ENCODE results near the gene HTRA3.
"Not testable (repeated sequence)": the region's sequence is repeated elsewhere in the genome, so short reads cannot be mapped to it uniquely, and the experiment has no call there.

The HTRA3 gene

DNA sequence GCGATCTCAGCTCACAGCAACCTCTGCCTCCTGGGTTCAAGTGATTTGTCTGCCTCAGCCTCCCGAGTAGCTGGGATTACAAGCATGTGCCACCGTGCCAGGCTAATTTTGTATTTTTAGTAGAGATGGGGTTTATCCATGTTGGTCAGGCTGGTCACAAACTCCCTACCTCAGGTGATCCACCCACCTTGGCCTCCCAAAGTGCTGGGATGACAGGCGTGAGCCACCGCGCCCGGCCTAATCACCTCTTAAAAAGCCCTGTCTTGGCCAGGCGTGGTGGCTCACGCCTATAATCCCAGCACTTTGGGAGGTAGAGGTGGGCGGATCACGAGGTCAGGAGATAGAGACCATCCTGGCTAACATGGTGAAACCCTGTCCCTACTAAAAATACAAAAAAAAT is 79.7 kb downstream of the HTRA3 start:
- not testable (repeated sequence) for DNase-seq

DNA sequence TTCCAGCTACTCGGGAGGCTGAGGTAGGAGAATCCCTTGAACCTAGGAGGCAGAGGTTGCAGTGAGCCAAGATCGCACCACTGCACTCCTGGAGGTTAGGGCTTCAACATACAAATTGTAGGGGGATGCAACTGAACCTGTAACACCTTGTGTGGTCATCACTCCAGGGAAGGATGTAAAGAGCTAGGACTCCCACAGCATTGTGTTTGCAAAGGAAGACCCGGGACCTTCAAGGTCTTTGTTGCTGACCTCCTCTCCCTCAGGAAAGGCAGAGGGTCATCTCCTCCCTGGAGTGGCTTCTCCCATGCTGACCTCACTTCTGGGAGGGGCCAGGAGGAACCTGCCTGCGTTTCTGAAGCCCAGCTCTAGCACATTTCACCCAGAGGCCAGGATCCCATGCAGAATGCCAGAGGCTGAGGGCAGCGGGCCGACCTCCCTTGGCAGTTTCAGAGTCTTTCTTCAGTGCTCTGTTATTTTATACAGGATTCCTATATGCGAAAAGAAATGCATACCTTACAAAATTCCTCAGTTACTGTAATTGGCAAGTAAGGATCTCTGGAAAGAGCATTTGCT is 80.2 kb downstream of the HTRA3 start:
- no peak for DNase-seq

DNA sequence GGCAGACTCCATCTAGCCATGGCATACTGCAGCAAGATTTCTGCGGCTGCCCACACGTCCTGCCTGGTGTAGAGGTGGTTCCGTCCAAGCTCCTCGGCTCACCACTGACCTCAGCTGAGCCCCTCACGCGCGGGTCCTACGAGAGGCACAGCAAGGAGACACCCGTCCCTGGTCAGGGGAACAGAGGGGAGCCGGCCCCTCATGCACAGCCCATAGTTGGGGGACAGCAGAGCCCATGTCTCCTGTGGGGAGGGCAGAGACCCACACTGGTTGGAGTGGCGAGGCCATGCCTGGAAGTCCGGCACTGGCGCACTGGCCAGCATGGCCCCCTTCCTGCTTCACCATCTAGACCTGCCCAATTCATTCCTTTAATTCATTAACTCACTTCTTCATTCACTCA is 80.8 kb downstream of the HTRA3 start:
- no peak for DNase-seq

DNA sequence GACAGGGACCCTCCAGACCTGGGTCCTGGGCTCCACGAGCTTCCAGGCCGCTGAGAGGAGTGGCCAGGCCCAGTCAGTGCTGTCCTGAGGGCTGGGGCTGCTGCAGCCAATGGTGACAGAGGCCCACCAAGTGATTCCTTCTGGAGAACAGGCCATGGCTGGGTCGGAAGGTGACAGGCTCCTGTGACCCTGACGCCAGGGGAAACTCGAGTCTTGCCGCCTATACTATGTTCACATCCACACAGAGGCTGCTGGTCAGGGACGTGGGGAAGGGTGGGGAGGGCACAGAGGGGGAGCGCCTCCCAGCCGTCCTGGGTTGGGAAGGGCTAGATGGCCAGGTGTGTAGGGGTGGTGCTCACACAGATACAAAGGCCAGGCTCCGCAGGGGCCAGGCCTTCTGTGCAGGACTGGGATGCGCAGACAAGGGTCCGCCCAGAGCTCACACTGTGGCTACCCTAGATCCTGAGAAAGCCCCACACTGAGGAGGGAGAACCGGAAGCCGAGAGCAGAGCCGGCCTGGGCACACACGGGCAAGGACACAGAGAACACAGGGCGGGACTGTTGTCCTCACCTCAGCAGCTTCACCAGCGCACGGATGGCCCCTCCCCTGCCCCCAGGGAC is 81.4 kb downstream of the HTRA3 start:
- no peak for DNase-seq

DNA sequence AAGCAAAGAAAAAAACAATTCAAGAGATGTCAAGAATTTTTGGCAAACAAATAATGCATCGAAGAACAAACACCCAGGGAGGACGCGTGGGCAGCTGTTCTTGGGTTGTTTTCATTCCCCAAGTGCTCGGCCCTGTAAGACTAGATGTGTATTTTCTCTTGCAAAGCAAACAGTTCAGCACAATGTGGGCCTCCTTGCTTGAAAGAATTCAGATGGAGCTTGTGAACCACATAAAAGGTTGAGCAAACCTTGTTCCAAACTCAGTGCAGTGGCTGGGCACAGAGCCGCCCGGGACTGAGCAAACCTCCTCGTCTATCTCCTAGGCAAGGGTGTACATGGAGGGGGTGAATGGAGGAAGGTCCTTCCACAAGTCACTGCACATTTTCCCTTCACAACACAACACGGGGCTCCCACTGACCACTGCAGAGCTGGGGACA is 82.4 kb downstream of the HTRA3 start:
- DNase-seq: no peak

DNA sequence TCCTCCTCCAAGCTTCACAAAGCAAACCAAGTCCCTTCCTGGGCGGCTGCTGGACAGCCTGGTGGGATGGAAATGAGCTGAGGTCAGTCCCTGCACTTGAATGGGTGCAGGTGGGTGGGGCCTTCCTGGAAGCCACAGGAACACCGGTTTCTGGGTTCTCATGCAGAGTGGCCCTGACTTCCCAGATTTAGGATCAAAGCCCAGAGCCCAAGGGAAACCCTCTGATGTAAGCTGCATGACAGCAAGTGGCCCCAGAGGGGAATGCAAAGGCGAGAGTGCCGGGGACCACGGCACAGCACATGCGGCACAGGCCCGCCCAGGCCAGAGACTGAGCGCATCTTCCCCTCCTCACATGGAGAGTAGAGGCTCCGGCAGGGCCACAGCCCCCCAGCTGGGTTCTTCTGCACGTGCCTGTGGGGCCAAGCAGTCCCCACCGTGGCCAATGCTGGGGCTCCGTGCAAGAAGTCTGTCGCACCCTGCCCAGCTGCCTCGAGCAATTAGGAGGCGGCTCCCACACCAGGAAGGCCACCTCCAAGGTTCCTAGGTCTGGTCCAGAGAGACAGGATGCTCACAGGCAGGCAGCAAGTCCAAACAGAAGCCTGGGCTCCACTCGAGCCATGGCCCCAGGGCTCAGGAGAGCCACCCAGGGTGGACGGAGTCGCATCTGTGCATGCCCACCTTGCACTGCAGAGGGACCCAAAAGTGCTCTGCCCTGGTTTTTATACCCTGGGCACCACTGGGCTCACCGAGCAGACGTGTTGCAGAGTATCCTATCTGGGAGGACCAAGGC is 83.0 kb downstream of the HTRA3 start:
- no peak for DNase-seq

DNA sequence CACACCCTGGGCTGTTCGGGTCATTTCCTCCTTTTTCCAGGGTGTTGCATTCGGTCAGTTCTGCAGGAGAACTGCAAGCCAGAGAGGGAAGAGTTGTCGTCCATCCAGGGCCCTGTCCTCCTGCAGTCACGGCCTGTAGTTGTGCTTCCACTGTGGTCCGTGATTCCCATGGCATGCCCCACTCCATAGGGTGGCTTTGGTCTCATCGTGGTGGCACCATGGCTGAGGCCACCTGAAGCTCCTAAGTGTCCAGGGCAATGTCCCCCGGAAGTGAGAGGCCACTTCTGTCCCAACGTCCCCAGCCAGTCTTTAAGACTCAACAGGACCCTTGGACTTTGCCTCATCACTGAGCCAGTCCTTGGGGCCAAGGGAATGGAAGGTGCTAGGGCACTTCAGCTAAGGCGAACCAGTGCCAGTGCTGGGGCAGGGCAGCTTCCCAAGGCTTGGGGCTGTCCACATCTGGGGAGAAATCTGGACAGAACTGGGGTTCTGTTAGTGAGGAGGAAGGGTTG is 83.7 kb downstream of the HTRA3 start:
- no peak for DNase-seq

DNA sequence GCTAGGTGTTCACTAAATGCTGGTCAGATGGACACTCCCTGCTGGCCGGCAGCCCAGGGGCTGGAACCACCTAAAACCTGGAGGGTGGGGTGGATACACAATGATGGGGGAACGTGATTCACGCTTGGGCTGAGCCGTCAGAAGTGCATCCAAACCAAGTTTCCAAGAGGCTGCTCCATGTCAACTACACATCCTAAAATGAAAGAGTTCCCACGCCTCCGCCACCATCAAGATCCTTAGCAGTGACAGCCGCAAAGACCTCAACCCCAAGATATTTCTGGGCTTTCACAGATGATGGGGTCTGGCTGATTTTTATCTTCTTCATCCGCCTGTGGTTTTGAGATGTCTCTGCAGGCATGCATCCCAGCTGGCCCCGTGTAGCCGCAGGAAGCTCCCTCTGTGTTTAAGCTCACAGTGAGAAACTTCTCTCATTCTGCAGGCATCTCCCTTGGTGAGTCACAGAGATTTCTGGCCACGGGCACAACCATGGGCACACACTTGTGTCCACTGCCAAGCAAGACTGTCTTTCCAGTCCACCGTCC is 84.4 kb downstream of the HTRA3 start:
- DNase-seq: no peak

DNA sequence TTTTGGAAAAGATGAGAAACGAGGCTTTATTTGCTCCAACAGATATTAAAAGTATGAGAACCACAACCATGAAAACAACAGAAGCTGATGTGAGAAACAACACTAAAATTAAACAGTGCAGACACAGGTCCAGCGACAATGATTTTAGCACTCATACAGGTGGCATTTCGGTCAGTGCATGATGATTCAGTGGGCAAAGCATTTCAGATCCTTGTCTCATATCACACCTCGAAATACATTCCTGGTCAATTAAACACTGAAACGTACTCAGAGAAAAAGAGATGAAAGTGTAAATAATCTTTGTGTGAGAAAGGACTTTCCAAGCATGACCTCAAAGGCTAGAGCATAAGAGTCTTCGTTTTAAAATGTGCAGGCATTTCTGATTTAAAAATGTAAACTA is 85.8 kb downstream of the HTRA3 start:
- no peak for DNase-seq

DNA sequence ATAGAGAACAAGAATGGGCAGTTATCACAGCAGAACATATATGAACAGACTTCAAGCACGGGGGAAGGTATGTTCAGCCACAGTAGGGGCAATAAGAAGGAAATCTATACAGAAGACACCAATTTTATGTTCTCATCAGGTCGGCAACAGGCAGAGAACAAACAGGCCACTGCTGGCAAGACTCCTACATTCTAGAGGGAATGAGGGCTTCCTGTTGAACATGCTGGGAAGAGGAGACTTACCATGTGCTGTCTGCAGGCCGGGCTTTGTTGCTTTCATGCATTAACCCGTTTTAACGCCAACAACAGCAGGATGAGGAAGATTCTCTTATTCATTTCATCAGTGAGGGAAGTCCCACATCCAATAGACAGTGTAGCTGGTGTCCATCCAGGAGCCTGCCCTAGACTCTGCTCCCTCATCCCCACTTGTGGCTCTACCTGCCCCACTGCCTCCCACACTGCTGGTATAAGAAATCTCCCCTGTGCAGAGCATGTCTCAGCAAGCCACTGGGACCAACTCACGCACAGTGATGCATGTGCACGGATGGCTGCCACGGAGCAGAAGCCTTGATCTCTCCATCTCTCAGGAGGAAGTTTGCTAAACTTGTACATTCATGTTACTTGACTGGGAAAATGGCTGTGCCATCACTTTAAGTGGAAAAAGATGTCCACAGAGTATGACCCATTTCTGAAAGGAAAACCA is 86.5 kb downstream of the HTRA3 start:
- no peak for DNase-seq

Measured in activated CD4-positive, alpha-beta T cell treated with anti-CD3 and anti-CD28 coated beads, Interleukin-2, amount 50 U/mL, for 1 hour (primary cell).